Mucosa of descending colon (tissue), 3 donors: ENCODE measurements around the gene ERI2. TPM values are rescaled to one million over a fixed set of nuclear protein-coding genes. Genes with fewer than 3 reads are reported as not detected.

Source experiments
- ATAC-seq: fragments of 200-7000 bp; cut with Tn5 transposase; one replicate; pipeline ENCODE4 v1.9.1; 2020; ENCODE audit warnings: mild to moderate bottlenecking, moderate library complexity
- DNase-seq, 3 donors: peaks; one replicate each; pipeline ENCODE4 v3.0.0-alpha.2; 2020
- H3K36me3 ChIP-seq: fragments of 200-600 bp; one replicate; pipeline ENCODE4 v1.8.0; 2021; ENCODE audit warnings: low read depth, mild to moderate bottlenecking
- H3K4me1 ChIP-seq: fragments of 200-600 bp; one replicate; pipeline ENCODE4 v1.8.0; 2021; ENCODE audit warnings: low read depth, mild to moderate bottlenecking
- H3K4me3 ChIP-seq: fragments of 200-600 bp; one replicate; pipeline ENCODE4 v1.8.0; 2021; ENCODE audit warnings: mild to moderate bottlenecking
- H3K9me3 ChIP-seq: fragments of 200-600 bp; one replicate; pipeline ENCODE4 v1.8.0; 2021; ENCODE audit warnings: mild to moderate bottlenecking
- intact Hi-C, 2 donors: fragments of 100-400 bp; cut with DNase I in 1 of 2; cut with micrococcal nuclease in 1 of 2; formaldehyde crosslinking; loops; one replicate each; pipeline versions ENCODE4 v1.11.0 to v1.11.1; 2022; cut with DNase I, micrococcal nuclease
- total RNA-seq, 3 donors: library from RNA; stranded (reverse); fragmentation: NEBNext Ultra II Directional in 2 of 3; extraction: Animal tissue kit (Norgen Biotek cat#: 25700) in 2 of 3; gene quantifications; one replicate each; pipeline versions ENCODE4 v1.2.1 to v1.2.4, GENCODE V29; 2021 to 2023
- TF ChIP-seq, protein P1 (sequence below): fragments of 200-600 bp; IDR thresholded peaks from one replicate; pipeline ENCODE4 v1.8.0; 2022; ENCODE audit warnings: antibody characterized with exemption, mild to moderate bottlenecking
- donor health status: DM: no; HTN: no; CAD: no; lungs with moderate emphysema.
- donor health status: DM: no; HTN: no; CAD: no.
- donor health status: DM: no; HTN: yes; CAD: no.

Gene ERI2
- total RNA-seq, 3 donors from 2014 or later: 16.2 to 30.3 (median 30.2) TPM

DNA sequence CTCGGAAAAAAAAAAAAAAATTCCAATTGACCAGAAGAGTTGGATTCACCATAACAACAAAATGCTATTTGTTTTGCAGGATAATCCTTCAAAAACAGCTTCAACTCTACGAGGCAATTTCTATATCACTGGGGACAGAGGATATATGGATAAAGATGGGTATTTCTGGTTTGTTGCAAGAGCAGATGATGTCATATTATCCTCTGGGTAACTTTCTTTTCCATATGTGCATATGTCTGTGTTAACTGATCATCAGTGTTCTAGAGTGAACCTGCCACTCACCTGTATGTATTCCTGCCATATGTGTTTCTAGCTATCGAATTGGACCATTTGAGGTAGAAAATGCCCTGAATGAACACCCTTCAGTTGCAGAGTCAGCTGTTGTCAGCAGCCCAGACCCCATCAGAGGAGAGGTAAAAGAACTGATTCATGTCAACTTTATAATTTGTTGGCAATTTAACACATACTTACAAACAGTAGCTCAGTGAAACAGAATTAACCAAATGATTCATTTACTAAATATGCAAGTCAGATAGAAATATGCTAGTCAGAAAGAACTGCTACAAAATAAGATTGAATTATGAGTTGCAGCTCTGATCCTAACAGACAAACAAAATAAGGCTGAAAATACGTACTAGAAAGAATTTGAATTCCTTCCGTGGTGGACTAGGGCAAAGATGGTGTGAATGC lies 14.2 kb downstream of the ERI2 start:
- TF ChIP-seq, protein P1, sequence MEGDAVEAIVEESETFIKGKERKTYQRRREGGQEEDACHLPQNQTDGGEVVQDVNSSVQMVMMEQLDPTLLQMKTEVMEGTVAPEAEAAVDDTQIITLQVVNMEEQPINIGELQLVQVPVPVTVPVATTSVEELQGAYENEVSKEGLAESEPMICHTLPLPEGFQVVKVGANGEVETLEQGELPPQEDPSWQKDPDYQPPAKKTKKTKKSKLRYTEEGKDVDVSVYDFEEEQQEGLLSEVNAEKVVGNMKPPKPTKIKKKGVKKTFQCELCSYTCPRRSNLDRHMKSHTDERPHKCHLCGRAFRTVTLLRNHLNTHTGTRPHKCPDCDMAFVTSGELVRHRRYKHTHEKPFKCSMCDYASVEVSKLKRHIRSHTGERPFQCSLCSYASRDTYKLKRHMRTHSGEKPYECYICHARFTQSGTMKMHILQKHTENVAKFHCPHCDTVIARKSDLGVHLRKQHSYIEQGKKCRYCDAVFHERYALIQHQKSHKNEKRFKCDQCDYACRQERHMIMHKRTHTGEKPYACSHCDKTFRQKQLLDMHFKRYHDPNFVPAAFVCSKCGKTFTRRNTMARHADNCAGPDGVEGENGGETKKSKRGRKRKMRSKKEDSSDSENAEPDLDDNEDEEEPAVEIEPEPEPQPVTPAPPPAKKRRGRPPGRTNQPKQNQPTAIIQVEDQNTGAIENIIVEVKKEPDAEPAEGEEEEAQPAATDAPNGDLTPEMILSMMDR: no peak
- intact Hi-C loops: no loop called here
- ATAC-seq (no peak), DNase-seq (no peak)
- Histone ChIP-seq H3K4me3 (no peak overlapping the region), H3K4me1 (no peaks in the 10 kb centered on the region), H3K9me3 (no peaks in the 10 kb centered on the region), H3K36me3 (no peaks in the 10 kb centered on the region)

DNA sequence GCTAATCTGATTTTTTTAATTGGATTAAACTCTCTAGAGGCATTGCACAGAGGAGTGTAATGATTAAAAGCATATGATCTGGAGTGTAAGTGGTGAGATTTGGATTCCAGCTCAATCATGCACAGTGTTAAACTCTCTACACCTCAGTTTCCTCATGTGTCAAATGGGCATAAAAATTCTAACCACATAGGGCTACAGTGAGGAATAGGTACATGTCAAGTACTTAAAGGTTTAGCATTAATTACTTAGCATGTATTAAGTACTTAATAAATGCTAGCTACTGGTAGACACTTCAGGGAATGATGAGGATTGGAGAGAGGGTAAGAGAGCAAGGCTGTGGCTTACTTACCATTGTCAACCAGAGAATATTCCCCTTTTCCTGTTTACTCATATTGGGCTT lies 17.1 kb downstream of the ERI2 start:
- DNase-seq (no peak), ATAC-seq (no peak)
- TF ChIP-seq, protein P1: no peak
- Histone ChIP-seq H3K4me1 (no peaks in the 10 kb centered on the region), H3K36me3 (no peaks in the 10 kb centered on the region), H3K4me3 (no peak overlapping the region), H3K9me3 (no peaks in the 10 kb centered on the region)
- intact Hi-C loops: no loop called here

DNA sequence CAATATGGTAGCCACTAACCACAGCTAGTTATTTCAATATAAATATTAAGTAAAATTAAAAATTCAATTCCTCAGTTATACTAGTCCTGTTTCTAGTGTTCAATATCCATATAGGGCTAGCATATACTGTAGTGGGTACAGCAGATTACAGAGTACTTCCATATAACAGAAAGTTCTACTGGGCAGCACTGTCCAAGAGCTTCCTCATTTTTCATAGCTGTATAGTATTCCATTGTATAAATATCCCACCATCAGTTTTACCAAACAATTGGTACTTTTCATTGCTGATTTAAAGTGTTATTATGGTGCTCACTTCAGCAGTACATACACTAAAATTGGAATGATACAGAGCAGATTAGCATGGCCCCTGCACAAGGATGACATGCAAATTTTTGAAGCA lies 22.1 kb downstream of the ERI2 start:
- TF ChIP-seq, protein P1: no peak
- no peak overlapping the region for H3K4me3 ChIP-seq
- ATAC-seq (no peak), DNase-seq (no peak)
- no peaks in the 10 kb centered on the region for H3K9me3 ChIP-seq
- intact Hi-C loops: no loop called here
- no peaks in the 10 kb centered on the region for H3K4me1 ChIP-seq
- no peaks in the 10 kb centered on the region for H3K36me3 ChIP-seq

DNA sequence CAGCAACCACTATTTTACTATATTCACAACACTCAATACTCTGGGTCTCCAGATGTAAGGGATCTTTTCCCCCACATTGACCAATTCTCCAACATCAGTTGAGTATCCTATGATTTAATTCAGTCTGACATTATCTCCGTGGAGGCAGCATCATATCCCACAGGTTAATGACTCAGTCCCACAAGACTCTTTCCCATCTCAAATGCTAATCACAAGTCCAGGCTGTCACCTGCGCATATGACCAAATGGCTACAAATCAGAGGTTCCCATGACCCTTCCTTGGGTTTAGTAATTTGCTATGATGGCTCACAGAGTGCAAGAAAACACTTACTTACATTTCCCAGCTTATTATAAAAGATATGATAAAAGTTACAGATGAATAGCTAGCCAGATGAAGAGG lies 23.8 kb downstream of the ERI2 start:
- no peaks in the 10 kb centered on the region for H3K9me3 ChIP-seq
- TF ChIP-seq, protein P1: no peak
- DNase-seq: no peak
- no peaks in the 10 kb centered on the region for H3K36me3 ChIP-seq
- intact Hi-C loops: no loop called here
- no peak for ATAC-seq
- H3K4me3 ChIP-seq: no peak overlapping the region
- no peaks in the 10 kb centered on the region for H3K4me1 ChIP-seq

DNA sequence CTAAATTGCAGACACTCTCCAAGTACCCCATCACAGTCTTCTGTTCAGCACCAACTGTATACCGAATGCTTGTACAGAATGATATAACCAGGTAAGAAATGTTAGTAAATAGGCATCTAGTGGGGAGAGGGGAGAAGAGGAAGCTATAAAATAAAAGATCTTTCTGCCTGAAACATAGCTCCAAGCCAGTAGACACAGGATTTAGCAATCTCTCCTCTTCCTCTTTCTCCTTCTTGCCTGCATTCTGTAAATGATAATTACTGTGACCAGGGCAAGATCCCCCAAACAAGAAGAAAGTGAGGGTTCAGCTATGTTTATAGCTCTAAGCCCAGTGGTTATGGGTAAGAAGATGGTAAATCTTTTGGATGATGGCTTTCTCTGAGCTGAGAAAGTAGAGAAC lies 24.6 kb downstream of the ERI2 start:
- TF ChIP-seq, protein P1: no peak
- Histone ChIP-seq H3K36me3 (no peaks in the 10 kb centered on the region), H3K4me1 (no peaks in the 10 kb centered on the region), H3K4me3 (no peak overlapping the region), H3K9me3 (no peaks in the 10 kb centered on the region)
- DNase-seq (no peak), ATAC-seq (no peak)
- intact Hi-C loops: no loop called here
